ENCODE results near the gene C12orf43.

DNA sequence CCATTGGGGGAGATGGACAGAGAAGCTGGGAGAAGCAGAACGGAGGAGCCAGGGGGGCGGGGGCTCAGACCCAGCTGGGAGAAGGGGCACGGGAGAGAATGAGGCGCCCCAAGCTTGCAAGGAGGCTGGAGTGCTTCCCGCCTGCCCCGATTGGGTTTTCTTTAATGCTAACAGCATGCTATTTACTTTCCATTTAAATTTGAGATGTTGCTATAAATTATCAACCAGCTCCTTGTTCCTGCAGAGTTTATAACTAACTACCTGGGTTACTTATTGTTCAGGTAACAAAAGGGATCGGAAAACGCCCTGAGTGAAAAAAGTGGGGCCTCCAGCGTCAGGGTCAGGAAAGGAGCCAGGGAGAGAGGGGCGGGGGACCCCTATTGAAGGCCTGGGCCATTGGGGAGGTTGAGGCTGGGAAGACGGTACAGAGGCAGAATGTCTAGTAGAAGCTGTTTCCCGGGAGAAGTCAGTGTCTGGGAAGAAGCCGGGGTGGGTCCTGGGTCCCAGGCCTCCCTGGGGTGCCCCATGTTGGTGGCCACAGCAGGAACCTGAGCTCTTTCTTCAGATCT is 35.4 kb downstream of the C12orf43 start:
- TF ChIP-seq POLR2A (IDR thresholded peaks at IDR 0.05) (no peak), POLR2AphosphoS5 (IDR thresholded peaks at IDR 0.05) (no peak)

All from breast epithelium (tissue), 3 donors.